ENCODE data around the gene ZFP3.
"Not testable (repeated sequence)": the region's sequence is repeated elsewhere in the genome, so short reads cannot be mapped to it uniquely, and the experiment has no call there.

The ZFP3 gene

GRCh38 chr17:5077781-5078105 is 524 bp upstream of the ZFP3 start:
- no peak for DNase-seq (ENCODE audit: low spot score)

GRCh38 chr17:5080591-5080990 is 2.3 kb downstream of the ZFP3 start:
- DNase-seq (ENCODE audit: low spot score), result no peak

- no peak for DNase-seq (ENCODE audit: low spot score)
Observed at GRCh38 chr17:5092218-5093010, 14.1 kb downstream of the ZFP3 start.

DNA sequence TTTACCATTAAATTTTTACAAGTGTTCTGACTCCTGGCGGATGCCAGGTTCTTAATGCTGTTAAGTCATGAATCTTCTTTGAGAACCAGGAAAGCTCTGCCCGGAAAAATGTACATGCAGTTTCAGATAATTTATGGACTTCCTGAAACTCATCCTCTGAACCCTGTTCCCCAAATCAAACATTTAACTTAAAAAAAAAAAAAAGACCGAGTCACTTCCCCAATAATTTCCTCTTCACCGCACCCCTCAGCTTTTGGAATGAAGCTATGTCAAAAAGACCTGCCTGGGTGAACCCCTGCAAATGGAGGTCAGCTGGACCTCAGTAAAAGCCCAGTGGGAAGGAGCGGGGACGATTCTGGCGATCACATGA is 18.4 kb downstream of the ZFP3 start:
- DNase-seq (ENCODE audit: low spot score), result no peak

DNA sequence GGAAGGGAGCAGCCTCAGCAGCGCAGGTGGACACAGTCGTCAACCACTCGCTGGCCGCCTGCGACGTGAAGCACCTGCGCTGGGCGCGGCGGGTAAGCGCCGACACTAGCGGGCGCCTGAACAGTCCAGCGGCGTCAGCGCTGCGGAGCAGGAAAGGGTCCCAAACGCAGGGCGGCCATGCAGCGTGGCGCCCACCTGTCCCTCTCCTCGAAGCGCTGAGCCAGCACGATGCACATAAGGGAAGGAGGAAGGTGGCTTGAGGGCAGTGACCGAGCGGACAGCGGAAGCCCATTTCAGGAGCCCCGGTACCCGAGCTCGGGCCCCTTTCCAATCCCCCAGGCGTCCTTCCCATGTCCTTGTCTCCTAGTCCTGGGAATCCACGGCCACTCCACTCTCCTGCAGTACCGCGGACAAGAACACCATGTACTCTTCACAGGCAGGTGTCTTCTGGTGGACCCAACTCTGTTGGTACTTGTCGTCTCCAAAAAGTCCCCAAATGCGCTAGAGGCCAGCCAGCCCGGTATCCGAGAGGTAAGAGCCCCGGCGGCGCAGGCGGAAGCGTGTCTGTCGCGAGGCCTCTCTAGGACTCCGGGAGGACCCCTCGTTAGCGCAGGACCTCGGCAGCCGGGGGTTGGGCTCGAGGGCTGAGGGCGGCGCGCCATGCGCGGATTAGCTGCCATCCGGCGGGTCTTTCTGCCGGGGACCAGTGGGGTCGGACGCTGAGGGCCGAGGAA is 19.0 kb downstream of the ZFP3 start:
- DNase-seq (ENCODE audit: low spot score), result no peak

GRCh38 chr17:5099271-5099670 is 21.0 kb downstream of the ZFP3 start:
- DNase-seq (ENCODE audit: low spot score), result no peak

GRCh38 chr17:5100832-5101231 is 22.6 kb downstream of the ZFP3 start:
- no peak for DNase-seq (ENCODE audit: low spot score)

DNA sequence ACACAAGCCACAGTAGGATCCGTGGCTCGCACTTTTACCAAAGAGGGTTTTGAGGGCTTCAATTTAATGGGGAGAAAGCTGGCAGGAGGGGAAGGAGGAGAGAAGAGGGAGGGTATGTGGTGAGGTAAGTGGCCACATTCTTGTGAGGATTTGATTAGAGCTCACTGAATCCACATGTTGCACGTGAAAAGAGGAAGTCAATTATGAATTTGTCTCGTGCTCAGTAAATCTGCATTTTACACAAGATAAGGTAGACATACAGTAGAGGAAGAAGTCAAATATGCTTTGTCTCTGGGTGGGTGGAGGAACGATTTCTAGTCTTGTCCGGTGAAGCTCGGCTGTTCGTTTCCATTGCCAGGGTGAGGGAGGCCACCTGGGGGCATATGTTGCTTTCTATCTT is 32.5 kb downstream of the ZFP3 start:
- no peak for DNase-seq (ENCODE audit: low spot score)

DNA sequence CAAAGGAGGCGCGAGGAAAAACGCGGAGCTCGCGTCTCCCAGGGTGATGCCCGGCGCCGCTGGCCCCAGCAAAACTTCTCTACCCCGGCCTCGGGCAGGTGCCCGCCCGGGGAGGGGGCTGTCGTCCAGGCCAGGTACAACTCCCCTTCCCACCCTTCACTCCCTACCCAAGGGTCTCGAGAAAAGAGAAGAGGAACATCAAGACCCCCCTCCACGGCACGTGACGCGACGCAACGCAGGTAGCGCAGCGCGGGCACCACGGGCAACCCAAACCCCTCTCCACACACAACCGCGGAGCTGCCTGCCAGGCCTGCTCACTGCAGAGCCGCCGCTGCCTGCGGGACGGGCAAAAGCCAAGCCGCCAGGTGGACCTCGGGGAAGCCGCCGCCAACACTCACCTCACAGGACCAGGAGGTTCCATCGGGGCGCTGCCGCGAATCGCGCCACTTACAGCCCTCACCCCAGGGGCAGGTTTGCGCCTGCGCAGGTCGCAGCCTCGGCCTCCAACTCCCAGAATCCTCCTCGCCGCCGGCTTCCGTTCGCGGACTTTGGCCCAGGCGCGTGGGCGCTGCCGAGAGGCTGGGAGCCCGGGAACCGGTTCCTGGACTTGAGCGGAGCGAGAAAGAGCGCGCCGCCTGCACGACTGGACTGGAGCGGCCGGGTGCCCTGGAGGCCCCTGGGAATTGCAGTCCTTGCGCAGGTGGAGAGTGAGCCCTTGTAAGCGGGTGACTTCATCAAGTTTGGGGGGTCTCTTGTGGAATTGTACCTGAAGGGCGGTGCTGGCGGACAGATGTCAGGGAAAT is 33.3 kb downstream of the ZFP3 start, which contains the start of gene ZNF232:
TSS of gene ZNF232 (minus strand) at position 477 of the 803 bp plus-strand sequence. CDS start at position 421, 56 bp downstream.
- DNase-seq (ENCODE audit: low spot score), result peak; percentile 63

DNA sequence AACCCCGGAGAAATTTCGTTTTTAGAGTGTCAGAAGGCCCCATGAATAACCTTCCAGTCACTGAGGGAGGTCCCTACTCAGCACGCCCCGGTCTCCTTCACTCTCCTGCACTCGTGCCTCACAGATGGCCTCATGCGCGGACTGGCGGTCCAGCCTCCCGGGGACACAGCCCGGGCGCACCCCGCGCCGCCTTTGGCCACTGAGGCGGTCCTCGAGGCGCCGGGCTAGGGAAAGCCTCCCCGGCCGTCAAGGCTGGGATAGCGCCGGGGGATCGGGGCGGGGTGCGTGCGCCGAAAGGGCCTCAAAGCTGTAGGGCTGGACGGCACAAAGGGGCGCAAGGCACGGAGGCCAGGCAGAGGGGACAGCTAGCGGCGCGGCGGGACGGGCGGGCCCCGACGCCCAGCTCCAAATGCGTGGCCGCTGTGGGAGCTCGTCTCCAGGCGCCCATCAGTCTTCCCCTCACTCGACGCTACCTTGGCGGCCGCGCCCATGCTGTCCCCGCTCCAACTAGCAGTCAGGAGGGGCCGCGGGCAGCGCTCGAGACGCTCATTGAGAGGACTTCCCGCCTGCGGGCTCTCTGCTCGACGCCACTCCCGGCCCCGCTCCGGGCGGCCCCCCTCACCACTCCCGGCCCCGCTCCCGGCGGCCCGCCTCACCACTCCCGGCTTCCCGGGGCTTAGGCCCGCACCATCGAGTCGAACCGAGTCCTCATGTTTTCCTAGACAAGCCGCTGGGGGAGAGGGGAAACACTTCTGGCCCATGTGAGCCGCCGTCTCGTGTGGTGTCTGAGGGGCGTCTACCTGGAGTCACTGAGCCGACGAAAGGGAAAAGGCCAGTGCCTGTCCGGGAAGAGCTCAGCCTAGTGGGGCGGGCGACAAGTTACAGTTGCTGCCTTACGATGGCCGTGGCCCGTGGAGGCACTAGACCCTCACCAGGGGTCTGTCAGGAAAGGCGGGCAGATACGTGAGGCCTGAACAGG is 37.7 kb downstream of the ZFP3 start, which contains the start of gene USP6:
TSS of gene USP6 (plus strand) at position 360 of the 979 bp plus-strand sequence. CDS start 14,336 bp downstream, outside the sequence.
- DNase-seq (ENCODE audit: low spot score), result no peak

GRCh38 chr17:5118219-5118618 is 40.0 kb downstream of the ZFP3 start:
- no peak for DNase-seq (ENCODE audit: low spot score)

GRCh38 chr17:5120036-5120435 is 41.8 kb downstream of the ZFP3 start:
- no peak for DNase-seq (ENCODE audit: low spot score)

GRCh38 chr17:5120436-5121185 is 42.3 kb downstream of the ZFP3 start:
- DNase-seq (ENCODE audit: low spot score), result not testable (repeated sequence)

GRCh38 chr17:5121186-5121841 is 43.0 kb downstream of the ZFP3 start:
- DNase-seq (ENCODE audit: low spot score), result no peak

GRCh38 chr17:5122056-5122455 is 43.8 kb downstream of the ZFP3 start:
- not testable (repeated sequence) for DNase-seq (ENCODE audit: low spot score)

- DNase-seq (ENCODE audit: low spot score), result no peak
Observed at GRCh38 chr17:5122586-5123342, 44.5 kb downstream of the ZFP3 start.

DNA sequence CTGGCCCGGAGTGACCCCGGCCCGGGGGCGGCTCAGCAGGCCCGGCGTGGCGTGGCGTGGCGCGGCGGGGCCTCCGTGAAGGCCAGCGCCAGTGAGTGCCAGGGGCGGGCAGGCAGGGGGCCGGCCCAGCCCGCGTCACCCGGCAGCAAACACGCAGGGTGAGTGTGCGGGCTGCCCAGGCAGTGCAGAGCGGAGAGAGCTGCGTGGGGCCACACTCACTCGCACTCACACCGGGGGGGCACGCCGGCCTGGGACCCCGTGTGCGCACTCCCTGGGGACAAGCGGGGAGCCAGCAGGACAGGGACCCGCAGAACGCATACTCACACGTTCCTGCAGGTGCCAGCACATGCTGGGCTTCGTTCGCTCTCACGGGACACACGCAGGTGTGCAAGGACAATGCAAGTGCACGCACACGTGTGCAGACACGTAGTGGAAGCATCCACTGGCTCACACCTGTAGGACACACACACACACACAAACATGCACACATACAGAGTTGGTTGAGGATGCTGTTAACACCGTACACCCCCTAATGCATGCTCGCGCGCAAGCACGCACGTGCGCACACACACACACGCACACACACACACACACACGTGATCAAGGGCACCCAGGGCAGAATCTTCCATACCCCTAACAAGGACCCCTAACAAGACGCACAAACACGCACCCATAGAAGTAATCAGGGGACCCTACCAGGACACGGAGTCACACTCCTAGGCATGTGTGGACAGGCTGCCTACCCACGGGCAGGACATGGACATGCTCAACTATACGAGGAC is 45.3 kb downstream of the ZFP3 start:
- DNase-seq (ENCODE audit: low spot score), result no peak

DNA sequence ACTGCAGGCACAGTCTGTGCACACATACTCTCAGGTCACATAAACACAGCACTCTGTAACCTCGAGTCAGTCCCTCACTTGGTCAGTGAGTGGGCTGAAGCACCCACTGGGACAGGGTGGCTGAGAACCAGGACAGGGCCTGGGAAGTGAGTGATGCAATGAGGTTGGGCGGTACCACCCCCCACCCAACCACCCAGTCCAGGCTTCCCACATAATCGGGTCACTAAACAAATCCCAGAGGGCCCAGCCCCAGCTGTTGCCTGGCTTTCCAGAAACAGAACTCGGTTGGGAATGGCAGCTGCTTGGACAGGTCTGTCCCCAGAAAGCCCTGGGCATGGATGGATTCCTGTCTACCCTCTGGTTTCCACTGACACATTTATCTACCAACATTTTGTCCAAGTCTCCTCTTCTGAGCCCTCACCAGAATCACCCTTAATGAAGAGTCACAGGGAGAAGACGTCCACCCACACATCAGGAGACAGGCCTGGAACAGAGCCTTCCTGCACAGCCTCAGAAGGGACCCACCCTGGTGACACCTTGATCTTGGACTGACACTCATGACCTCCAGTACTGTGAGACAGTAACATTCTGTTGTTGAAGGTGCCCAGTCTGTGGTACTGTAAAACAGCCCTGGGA is 46.0 kb downstream of the ZFP3 start:
- DNase-seq (ENCODE audit: low spot score), result not testable (repeated sequence)

All from hematopoietic multipotent progenitor cell treated with erythropoietin and hydrocortisone succinate and interleukin-3 and kit ligand, for 17 days (in vitro differentiated cells).